ENCODE measurements around the gene FSTL4.

The FSTL4 gene

DNA sequence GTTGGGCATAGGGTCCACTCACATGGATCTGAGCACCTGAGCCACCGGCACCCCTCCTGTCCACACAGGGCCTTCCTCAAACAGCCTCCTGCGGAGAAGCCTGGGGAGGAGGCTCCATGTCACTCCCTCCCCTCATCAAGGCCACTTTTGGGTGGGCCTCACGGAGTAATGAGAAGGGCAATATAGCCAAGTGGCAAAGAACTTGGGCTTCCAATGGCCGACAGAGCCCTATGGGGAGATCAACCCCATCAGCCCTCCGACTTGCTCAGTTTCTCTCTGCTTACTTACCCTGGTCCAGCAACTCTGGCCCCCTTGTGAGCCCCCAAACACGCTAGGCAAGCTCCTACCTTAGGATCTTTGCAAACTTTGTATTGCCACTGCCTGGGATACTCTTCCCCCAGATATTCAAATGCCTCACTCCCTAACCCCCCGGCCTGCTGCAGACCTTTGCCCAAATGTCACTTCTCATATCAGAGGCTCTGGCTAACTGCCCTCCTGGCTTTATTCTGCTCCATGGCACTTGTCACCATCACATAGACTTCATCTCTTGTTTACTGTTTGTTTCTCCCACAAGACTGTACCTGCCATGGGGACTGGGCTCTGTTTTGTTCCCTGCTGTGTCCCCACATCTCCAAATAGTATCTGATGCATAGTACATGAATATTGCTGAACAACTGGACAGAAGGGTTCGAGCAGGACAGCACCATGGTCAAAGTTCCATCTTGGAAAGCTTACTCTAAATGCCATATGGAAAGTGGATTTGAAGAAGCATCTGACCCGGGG lies 220.8 kb downstream of the FSTL4 start:
- DNase-seq (ENCODE audit: low read depth in 1 of 2, low spot score in 1 of 2) = no peak

DNA sequence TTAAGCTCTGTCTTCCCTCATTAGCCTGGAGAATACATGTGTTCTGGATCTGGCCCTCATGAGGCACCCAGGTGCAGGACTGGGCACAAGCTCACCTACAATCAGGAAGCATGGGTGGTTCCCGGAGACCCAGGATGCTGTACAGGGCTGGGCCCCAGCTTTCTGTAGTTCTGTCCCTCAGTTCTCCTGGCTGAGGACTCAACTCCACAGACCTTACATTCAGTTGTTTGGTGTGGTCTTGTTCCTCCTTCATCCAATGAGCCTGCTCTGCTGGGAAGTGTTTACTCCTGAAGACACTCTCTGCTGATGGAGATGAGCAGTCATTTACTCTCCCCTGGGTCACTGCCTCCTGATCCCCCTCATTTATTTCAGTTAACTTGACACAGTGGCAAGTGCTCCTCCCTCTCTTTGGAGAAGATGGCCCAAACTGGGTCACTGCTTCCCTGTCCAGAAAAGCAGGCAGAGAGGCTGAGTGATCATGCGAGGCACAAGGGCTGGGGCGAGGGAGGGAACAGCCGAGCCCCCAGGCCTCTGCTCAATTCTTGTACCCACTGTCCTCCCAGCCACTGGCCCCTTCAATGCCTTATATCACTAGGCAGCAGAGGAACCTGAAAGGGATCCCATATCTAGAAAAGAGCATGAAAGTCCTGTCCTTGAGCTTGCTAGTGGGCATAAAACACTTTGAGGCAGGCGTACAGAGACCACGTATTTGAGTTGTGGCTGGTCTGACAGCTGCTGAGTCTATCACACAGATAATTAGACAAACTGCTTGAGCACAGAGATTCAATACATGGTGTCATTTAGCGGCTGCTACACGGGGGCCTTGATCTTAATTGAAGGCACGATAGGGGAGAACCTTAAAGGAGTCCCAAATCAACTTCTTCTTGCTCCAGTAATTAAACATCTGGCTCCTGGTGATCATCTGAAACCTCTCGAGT lies 221.7 kb downstream of the FSTL4 start:
- no peak for DNase-seq (ENCODE audit: low read depth in 1 of 2, low spot score in 1 of 2)

- DNase-seq (ENCODE audit: low read depth in 1 of 2, low spot score in 1 of 2) = no peak
Observed at GRCh38 chr5:133389066-133389590, 223.2 kb downstream of the FSTL4 start.

GRCh38 chr5:133387621-133388020 lies 224.7 kb downstream of the FSTL4 start:
- DNase-seq (ENCODE audit: low read depth in 1 of 2, low spot score in 1 of 2) = no peak

- no peak for DNase-seq (ENCODE audit: low read depth in 1 of 2, low spot score in 1 of 2)
Observed at GRCh38 chr5:133387091-133387490, 225.2 kb downstream of the FSTL4 start.

- no peak for DNase-seq (ENCODE audit: low read depth in 1 of 2, low spot score in 1 of 2)
Observed at GRCh38 chr5:133386662-133387061, 225.7 kb downstream of the FSTL4 start.

DNA sequence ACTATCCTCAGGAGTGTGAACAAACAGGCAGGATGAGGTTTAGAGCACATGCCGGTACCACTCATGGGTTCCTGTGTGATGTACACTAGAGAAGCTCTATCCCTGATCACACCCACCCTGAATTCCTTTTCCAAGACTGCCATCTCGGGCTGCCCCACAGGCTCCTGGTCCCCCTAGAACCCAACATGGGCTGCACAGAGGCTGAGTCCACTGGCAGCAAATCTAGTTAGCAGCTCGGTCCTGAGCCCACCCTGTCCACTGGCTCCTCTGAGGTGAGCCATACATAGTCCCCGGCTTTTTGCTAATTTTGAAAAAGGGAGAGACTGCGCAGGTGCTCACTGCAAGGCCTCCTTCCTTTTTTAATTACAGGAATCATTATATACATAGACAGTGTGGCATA lies 227.0 kb downstream of the FSTL4 start:
- no peak for DNase-seq (ENCODE audit: low read depth in 1 of 2, low spot score in 1 of 2)

GRCh38 chr5:133384903-133385302 lies 227.4 kb downstream of the FSTL4 start:
- DNase-seq (ENCODE audit: low read depth in 1 of 2, low spot score in 1 of 2) = no peak

DNA sequence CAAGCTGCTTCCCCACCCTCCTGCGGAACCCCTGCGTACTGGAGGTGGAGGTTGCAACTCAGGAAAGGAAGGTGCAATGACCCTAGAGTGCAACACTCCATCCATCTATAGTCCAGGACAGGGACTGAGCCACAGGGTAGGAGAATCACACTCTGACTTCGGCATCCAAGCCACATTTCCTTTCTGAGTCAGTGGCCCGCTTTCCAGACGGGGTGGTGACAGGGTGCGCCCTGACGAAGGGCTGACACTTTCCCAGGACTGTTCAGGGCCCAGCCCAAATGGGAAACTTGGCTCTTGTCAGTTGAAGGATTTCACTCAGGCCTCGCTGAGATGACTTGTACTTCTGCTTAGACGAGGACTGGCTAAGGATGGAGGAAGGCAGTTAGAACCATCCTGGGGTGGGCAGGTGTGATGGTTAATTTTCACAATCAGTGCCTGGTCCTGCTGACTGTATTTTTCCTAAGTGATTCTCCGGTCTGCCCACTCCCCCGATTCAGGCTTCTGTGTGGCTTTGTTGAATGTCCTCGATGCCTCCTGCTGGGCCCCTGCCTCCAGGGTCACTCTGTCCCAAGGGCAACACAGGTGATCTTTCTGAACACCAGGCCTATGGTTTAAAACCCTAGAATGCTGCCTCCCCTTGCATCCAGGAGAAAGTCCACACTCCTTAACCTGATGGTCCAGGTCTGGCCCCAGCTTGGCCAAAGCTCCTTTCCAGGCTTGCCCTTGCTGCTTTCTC lies 228.1 kb downstream of the FSTL4 start:
- no peak for DNase-seq (ENCODE audit: low read depth in 1 of 2, low spot score in 1 of 2)

DNA sequence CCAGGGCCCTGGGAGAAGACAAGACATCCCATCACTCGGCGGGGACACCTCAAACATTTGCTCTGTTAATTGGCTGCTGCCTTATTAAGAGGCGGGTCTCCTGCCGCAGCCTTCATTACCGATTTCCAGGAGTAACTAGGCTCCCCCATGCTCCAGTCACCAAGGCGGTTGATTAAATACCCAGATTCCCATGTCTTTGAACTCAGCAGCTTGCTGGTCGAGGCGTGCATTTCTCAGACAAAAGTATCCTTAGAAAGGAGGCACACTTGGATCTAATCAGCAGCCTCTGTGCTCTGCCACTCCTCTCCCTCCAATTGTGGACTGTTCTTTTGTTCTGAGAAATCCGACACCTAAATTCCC lies 228.8 kb downstream of the FSTL4 start:
- no peak for DNase-seq (ENCODE audit: low read depth in 1 of 2, low spot score in 1 of 2)

DNA sequence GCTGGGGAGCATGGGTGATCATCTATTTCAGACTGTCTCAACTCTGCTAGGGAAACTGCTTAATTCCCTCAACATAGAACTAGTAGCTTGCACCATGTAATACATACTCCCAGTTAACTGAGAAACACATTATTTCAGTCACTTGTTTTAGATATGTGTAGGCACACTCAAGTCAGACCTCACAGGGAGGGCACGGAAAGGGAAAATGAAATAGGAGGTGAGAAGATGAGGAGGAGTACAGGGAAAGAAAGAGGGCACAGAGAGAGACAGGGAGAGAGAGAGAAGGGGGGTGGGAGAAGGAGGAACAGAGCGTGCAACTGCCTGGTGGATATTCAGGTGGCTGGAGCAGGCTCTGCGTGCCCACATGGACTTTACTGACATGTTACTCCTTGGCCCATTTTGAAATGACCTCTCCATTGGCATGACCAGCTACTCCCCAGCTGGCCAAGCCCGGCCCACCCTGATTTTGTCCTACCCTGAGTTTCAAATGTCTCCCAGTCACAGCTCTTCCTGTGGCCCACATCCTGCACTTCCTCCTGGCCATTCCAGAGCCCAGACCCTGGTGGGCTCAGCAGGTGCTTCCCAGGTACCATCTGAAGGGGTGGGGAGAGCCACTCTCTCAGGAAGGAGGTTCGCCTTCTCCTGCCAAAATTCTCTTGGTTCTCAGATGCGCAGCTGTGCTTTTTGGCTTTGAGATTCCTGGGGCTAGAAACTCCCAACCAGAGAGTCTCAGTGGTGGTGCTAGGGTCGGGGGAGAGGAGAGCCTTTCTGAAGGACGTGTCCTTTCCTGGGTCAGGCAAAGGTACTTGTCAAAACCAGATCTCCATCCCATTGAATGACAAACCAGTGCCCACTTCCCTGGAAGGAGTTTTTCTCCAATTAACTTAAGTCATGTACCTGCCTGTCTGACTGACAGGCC lies 229.4 kb downstream of the FSTL4 start:
- DNase-seq (ENCODE audit: low read depth in 1 of 2, low spot score in 1 of 2) = no peak

GRCh38 chr5:133381571-133382365 lies 230.6 kb downstream of the FSTL4 start:
- DNase-seq (ENCODE audit: low read depth in 1 of 2, low spot score in 1 of 2) = no peak

DNA sequence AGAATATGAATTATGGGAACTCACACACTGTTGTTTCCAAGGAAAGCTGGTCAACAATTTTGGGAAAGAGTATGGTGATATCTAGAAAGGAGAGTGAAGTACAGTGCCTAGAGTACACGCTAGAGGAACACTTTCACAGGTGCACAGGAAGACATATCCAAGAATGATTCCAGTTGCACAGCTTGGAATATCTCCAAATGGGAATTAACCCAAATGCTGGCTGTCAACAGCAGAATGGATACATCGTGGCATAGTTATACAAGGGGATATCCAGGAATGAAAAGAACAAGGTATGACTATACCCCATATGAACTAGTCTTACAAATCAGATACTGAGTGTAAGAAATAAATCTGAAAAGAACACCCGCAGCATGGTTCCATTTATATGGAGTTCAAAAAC lies 231.3 kb downstream of the FSTL4 start:
- DNase-seq (ENCODE audit: low read depth in 1 of 2, low spot score in 1 of 2) = no peak

GRCh38 chr5:133377736-133378135 lies 234.6 kb downstream of the FSTL4 start:
- no peak for DNase-seq (ENCODE audit: low read depth in 1 of 2, low spot score in 1 of 2)

GRCh38 chr5:133376986-133377385 lies 235.4 kb downstream of the FSTL4 start:
- no peak for DNase-seq (ENCODE audit: low read depth in 1 of 2, low spot score in 1 of 2)

DNA sequence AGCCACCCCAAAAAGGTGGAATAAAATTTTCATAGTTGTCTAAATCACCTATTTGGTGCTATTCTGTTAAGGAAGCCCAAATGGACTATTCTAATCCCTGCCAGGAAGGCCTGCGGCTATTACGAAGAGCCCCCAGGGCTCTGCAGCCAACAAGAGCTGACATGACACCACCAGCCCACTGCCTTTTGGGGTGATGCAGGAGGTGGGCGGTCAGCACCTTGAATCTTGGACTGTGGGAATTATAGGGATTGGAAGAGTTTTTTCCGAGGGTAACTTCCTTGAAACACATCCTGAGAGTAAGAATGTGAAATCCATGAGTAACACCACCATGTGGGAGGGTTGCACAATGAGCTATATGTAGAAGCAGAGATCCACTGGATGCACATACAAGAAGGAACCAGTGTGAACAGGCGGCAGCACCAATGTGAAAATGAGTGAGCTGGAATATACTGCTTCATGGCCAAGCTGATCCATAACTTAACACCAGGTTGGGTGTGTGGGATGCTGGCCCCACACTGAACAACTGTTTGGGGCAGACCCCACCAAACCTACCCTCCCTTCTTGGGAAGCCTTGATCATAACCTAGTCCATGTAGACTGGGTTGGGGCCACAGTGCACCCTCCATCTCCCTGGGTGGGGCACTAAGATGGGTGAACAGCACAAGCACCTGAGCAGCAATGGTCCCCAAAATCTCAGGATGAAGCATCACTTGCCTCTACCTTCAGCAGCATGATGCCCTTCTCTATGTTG lies 239.0 kb downstream of the FSTL4 start:
- no peak for DNase-seq (ENCODE audit: low read depth in 1 of 2, low spot score in 1 of 2)

DNA sequence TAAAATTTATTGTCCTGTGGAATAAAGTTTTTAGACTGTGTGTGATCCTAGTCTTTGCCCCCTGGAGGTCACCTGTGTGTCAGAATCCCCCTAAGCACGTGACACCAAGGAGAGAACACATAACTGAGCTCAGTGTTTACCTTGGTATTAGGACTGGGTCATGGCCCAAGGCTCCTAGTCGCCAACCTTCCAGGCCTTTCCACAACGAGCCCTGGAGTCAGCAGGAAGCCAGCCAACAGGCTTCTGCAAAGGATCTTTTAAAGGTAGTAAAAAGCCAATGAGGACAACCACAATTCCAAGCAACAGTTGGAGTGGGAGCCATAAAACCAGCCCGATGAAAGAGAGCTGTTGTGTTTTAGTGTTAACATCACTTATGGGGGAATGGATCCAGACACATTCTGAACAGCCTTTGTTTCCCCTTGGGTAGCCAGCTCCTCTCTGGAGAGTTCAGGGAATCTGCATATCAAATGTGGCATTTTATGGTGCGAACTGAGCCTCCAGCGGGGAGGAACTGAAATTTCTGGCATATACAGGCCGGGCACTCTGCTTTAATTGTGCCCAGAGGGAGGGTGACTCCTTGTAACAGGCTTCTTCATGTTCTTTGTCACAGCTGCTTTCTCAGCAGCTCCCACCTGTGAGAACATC lies 239.9 kb downstream of the FSTL4 start:
- no peak for DNase-seq (ENCODE audit: low read depth in 1 of 2, low spot score in 1 of 2)
